Neuron (in vitro differentiated cells): ENCODE results near the gene HIGD1A.

Experiments used
- H2AFZ ChIP-seq: one replicate; pipeline ENCODE4 v1.6.1; 2013; ENCODE audit warnings: low read depth, mild to moderate bottlenecking, inconsistent platforms, low read length, moderate library complexity
- H3K27me3 ChIP-seq: one replicate; pipeline ENCODE4 v1.6.1; 2013; ENCODE audit warnings: low read length; ENCODE audit not compliant: insufficient read depth
- H3K36me3 ChIP-seq: one replicate; pipeline ENCODE4 v1.6.1; 2013; ENCODE audit warnings: low read length; ENCODE audit not compliant: insufficient read depth
- H3K4me1 ChIP-seq: one replicate; pipeline ENCODE4 v1.6.1; 2013; ENCODE audit warnings: low read length; ENCODE audit not compliant: insufficient read depth
- H3K4me3 ChIP-seq: 2 replicates; pipeline ENCODE4 v1.5.1; 2013; ENCODE audit warnings: mild to moderate bottlenecking, low read length, moderate library complexity
- H3K9me3 ChIP-seq: one replicate; pipeline ENCODE4 v1.6.1; 2013; ENCODE audit warnings: low read length

HIGD1A gene

DNA sequence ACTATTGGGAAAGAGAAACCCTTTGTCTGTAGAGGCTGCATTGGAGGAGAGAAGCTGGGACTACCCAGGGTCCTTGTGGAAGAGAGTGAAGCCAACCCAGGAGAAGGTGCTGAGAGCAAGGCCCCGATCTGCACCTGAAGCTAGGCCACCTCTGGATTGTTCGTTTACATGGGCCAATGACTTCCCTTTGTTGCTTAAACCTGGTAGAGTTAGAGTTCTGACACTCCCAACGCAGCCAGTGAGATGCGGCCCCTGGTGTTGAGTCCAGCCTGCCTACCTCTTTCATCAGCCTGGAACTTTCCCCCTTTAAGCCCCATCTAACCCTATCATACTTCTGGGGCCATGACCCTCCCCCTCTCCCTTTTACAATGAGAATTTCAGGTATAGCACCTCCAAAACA, 62.0 kb downstream of the HIGD1A start:
- Histone ChIP-seq H3K27me3 (no peaks in the 10 kb centered on the region), H3K4me1 (no peaks in the 10 kb centered on the region), H3K4me3 (no peak overlapping the region), H3K9me3 (no peaks in the 10 kb centered on the region), H2AFZ (no peak overlapping the region), H3K36me3 (no peaks in the 10 kb centered on the region)

DNA sequence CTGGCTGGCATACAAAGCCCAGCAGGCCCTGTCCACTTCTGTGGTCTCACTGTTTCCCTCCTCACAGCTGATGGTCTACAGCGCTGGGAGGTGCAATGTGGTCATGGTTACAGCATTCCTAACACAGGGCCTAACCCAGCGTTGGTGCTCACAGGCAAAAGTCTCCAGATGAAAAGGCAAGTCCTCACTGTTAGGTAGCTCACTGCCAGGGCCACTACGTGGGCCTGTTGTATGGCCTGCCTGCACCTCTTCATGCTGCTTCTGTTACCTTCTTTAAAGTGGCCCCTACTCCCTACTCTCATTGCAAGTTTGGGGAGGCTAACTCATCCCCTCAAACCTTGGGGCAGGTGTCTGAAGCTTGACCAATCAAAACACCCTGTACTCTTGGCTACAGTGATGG, 62.5 kb downstream of the HIGD1A start:
- H3K36me3 ChIP-seq: no peaks in the 10 kb centered on the region
- H3K9me3 ChIP-seq: no peaks in the 10 kb centered on the region
- no peaks in the 10 kb centered on the region for H3K27me3 ChIP-seq
- H3K4me3 ChIP-seq: no peak overlapping the region
- H2AFZ ChIP-seq: no peak overlapping the region
- H3K4me1 ChIP-seq: no peaks in the 10 kb centered on the region

DNA sequence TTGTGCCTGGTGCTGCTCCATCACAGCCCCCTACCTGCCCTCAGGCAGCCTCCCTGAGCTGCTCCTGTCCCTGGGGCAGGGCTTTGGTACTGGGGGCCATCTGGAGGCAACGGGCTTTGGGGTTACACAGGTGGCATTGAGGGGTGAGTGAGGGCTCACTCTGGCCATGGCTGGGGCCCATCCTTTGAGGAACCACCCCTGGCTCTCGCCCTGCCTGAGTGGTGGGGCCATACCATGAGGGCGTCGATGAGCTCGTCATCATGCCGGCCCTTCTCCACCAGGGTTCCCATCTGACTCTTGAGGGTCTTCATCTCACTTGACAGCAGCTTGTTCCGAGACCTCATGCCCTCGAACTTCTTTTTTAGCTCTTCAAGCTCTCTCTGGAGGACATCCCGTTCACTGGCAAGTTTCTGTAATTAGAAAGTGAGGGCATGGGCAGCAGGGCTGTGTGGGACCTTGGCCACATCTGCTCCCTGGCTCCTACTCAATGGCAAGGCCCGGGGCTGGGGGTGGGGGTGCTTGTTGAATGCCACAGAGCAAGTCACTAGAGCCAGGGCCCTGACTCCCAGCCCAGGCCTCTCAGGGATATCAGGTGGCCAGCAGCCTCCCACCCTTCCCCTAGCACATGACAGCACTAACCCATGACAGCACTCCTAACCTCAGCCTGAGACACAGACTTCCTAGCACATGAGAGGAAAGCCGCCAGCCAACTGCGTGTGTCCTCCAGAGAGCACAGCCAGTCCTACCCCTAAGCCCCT, 64.7 kb downstream of the HIGD1A start:
- H3K4me3 ChIP-seq: no peak overlapping the region
- no peaks in the 10 kb centered on the region for H3K36me3 ChIP-seq
- peaks cover 2% of the 10 kb centered on the region for H3K9me3 ChIP-seq
- H2AFZ ChIP-seq: no peak overlapping the region
- no peaks in the 10 kb centered on the region for H3K27me3 ChIP-seq
- H3K4me1 ChIP-seq: no peaks in the 10 kb centered on the region

DNA sequence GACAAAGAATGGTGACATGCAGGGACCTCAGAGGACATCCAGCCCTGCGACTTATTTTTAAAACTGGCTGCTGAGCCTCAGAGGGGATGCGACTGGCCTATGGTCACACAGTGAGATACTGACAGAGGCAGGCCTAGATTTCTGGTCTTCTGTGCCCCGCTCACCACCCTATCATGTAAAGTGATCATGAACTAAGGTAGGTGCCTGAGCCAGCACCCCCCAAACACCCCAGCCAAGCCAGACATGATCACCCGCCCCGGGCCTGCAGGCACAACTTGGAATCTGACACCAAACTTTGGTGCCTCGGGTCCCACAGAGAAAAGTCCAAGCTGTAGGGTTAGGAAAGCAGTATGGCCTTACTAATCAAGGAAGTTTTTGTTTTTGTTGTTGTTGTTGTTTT, 67.8 kb downstream of the HIGD1A start:
- H3K4me3 ChIP-seq: no peak overlapping the region
- peaks cover 2% of the 10 kb centered on the region for H3K9me3 ChIP-seq
- no peaks in the 10 kb centered on the region for H3K27me3 ChIP-seq
- peaks cover 14% of the 10 kb centered on the region for H3K4me1 ChIP-seq
- H2AFZ ChIP-seq: no peak overlapping the region
- no peaks in the 10 kb centered on the region for H3K36me3 ChIP-seq

DNA sequence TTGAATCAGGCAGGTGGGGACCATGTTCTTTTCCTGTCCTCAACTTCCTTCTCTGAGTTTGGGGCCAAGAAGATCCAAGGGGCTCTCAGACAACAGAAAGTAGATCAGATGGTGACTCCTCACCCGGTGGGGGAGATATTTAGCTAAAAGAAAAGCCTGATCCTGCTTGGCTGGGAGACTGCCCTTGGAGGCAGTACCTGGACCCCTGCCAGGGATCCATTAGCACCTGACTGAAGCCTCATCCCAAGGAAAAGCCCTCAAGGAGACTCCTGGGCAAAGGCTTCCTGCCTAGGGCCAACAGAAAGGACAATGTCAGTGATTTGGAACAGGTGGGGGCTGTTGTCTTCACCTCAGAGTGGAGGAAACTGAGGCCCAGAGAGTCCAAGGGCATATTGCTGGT, 68.2 kb downstream of the HIGD1A start:
- no peak overlapping the region for H2AFZ ChIP-seq
- H3K4me3 ChIP-seq: no peak overlapping the region
- H3K4me1 ChIP-seq: peaks cover 14% of the 10 kb centered on the region
- H3K36me3 ChIP-seq: no peaks in the 10 kb centered on the region
- no peaks in the 10 kb centered on the region for H3K27me3 ChIP-seq
- H3K9me3 ChIP-seq: peaks cover 2% of the 10 kb centered on the region

DNA sequence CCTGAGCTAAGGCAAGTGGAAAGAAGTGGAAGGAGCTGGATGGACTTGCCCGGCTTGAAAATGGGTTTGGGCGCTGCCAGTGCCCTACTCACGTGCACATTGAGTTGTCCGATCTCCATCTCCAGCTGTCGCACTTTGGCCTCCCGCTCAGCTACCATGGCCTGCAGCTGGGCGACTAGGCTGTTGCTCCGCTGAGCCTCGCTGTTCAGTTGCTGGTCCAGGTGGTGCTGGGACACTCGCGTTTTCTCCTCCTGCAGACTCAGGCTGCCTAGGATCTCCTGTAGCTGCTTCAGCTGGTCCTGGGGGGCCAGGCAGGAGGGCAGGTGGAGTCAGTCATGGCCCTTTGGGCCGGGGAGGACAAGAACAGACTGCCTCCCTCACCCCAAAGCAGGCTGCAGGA, 68.7 kb downstream of the HIGD1A start:
- H2AFZ ChIP-seq: no peak overlapping the region
- no peak overlapping the region for H3K4me3 ChIP-seq
- H3K27me3 ChIP-seq: no peaks in the 10 kb centered on the region
- no peaks in the 10 kb centered on the region for H3K36me3 ChIP-seq
- H3K4me1 ChIP-seq: peaks cover 14% of the 10 kb centered on the region
- peaks cover 2% of the 10 kb centered on the region for H3K9me3 ChIP-seq

DNA sequence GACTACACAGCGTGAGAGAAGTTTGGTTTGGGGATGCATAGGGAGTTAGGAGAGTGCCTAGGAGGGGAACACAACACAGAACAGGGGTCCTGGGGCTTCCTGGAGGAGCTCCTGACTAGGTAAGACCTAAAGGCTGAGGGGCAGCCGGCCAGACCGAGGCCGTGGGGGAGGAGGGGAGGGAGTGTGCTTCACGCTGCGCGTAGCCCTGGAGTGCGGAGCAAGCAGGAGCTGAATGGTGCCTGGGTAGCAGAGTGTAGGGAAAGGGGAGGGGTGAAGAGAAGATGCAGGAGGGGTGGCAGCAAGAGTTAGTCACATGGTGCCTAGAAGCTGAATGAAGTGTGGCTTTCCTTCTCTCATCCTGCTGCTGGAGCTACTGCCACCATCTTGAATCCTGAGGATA, 69.3 kb downstream of the HIGD1A start:
- H2AFZ ChIP-seq: no peak overlapping the region
- peaks cover 14% of the 10 kb centered on the region for H3K4me1 ChIP-seq
- peaks cover 2% of the 10 kb centered on the region for H3K9me3 ChIP-seq
- no peak overlapping the region for H3K4me3 ChIP-seq
- H3K27me3 ChIP-seq: no peaks in the 10 kb centered on the region
- H3K36me3 ChIP-seq: no peaks in the 10 kb centered on the region

DNA sequence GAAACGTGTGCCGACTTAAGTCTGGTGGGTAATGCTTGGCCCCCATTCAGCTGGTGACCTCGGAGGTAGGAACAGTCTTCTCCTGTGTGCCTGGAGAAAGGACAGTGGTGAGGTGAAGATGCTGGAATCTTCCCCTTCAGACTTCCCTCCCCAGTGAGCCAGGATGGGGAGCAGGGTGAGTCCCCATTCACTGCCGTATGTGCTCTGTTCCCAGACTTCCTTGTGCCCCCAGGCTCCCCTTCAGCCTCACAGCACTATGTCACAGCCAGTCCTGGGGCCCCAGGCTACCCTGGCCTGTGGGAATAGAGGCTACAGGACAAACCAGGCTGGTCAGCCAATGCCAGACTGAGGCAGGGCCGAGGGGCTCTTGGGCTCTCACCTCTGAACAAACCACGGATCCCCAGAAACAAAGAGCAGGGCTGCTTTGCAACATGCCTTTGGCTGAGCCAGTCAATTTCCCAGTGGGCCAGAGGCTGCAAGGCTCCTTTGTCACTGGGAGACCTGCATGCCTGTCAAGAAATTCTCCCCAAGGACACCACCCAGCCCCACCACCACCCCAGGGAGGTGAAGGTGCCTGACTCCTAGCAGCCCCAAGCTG, 69.9 kb downstream of the HIGD1A start:
- H3K27me3 ChIP-seq: no peaks in the 10 kb centered on the region
- no peak overlapping the region for H3K4me3 ChIP-seq
- peaks cover 14% of the 10 kb centered on the region for H3K4me1 ChIP-seq
- H3K9me3 ChIP-seq: peaks cover 2% of the 10 kb centered on the region
- H2AFZ ChIP-seq: no peak overlapping the region
- no peaks in the 10 kb centered on the region for H3K36me3 ChIP-seq

DNA sequence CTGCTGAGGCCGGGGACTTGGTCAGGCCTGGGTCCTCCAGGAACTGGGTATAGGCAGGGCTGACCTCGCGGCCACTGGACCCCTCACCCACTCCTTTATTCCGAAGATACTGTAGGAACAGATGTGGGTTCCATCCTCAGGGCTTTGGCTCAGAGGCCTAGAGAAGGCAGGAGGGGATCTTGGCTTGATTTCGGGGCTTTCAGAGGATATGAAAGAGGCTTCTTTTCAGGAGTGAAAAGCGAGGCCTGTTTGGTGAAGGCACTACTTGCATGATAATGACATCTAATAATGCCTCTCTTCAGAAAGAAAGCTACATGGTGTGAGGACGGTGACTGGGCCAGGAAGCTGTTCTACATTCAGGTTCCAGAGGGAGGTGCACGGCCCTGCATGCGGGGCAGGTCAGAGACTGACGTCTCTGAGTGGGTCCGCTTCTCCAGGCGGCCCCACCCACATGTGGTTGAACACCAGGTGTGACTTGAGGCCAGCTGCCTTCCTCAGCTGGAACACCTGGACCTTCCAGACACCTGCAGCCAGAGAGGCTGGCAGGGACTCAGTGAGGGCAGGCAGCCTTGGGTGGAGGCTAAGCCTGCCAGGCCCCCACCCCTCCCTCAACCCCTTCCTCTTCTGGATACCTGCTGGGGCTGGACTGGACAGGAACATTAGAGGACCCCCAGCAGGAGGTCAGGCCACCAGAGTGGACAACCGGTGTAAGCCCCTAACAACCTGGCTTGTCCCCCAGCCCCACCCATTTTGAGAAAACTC, 70.6 kb downstream of the HIGD1A start:
- H3K27me3 ChIP-seq: no peaks in the 10 kb centered on the region
- peaks cover 14% of the 10 kb centered on the region for H3K4me1 ChIP-seq
- peaks cover 2% of the 10 kb centered on the region for H3K9me3 ChIP-seq
- no peak overlapping the region for H3K4me3 ChIP-seq
- H2AFZ ChIP-seq: peak overlapping the region; percentile 34
- no peaks in the 10 kb centered on the region for H3K36me3 ChIP-seq
